Activated CD4-positive, alpha-beta T cell treated with anti-CD3 and anti-CD28 coated beads, Interleukin-2, amount 10 ng/mL, durations not matched to agents 7 days and 5 days (primary cell): ENCODE results near the gene NF2. TPM values are rescaled to one million over a fixed set of nuclear protein-coding genes. Genes with fewer than 3 reads are reported as not detected.

ENCODE experiments used
- CTCF ChIA-PET: fragments of 350-600 bp; sonication (Branson Sonifier 250); formaldehyde crosslinking; loops from one replicate; lab custom pipeline; 2021; ENCODE audit warnings: antibody characterized with exemption; lab: Charles Lee
- POLR2A ChIA-PET: fragments of 350-600 bp; sonication (Branson Sonifier 250); formaldehyde crosslinking; loops from one replicate; lab custom pipeline; 2021; ENCODE audit warnings: antibody characterized with exemption; lab: Charles Lee
- DNase-seq: peaks from one replicate; pipeline ENCODE4 v3.0.0-alpha.2; 2020
- H3K27ac Mint-ChIP-seq: one replicate; pipeline ENCODE4 v1.8.0; 2021; ENCODE audit warnings: mild to moderate bottlenecking, moderate library complexity, mixed read lengths
- H3K27me3 Mint-ChIP-seq: one replicate; pipeline ENCODE4 v1.8.0; 2021; ENCODE audit warnings: mixed read lengths
- H3K36me3 Mint-ChIP-seq: one replicate; pipeline ENCODE4 v1.8.0; 2021; ENCODE audit warnings: low read depth, mixed read lengths
- H3K4me1 Mint-ChIP-seq: one replicate; pipeline ENCODE4 v1.8.0; 2021; ENCODE audit warnings: mixed read lengths
- H3K4me3 Mint-ChIP-seq: one replicate; pipeline ENCODE4 v1.8.0; 2021; ENCODE audit warnings: mild to moderate bottlenecking, moderate library complexity, mixed read lengths
- H3K9me3 Mint-ChIP-seq: one replicate; pipeline ENCODE4 v1.8.0; 2021; ENCODE audit warnings: mixed read lengths
- total RNA-seq, 2 experiments: library from RNA; stranded (reverse); gene quantifications; one replicate each; pipeline ENCODE4 v1.2.3, GENCODE V29; 2021

Gene NF2
- total RNA-seq, 2 experiments from 2014 or later, result 56.7 to 57.2 TPM

DNA sequence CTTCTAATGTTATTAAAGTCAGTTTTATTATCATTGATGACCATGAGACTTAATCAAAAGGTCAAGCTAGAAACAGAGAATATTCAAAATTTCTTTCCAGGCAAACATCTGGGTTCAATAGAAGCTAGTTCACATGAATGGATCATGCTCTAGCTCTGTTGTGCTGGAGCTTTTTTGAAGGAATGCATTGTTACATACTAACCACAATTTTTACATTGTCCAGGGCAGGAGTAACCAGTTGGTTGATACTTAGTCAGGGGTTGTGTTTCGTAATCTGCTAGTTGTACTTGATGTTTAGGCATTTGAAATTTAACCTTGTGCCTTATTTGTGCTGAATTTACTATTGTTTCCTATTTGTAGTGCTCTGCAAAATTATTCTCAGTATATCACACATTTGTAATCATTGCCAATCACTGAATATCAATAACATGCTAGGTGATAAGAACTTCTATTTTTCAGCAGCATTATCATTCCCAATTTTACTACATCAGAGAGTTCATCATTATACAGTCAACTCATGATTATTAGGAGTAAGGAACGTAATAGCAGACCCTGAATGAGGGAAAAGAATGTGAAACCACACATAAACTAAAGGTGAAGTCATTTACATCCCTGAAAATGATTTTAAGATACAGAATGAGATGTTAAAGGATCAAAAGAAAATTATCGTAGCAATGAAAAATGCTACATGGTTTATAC lies 23.2 kb downstream of the NF2 start:
- no peaks in the 10 kb centered on the region for H3K27me3 Mint-ChIP-seq
- no peak overlapping the region for H3K27ac Mint-ChIP-seq
- CTCF ChIA-PET, result interaction anchor here (0.6 to 2.1 kb wide), 3 partner anchors 12 to 60 kb away, joined by 3 to 5 read pairs (median 3); no protein-coding TSS in a partner anchor
- H3K9me3 Mint-ChIP-seq, result no peaks in the 10 kb centered on the region
- no peaks in the 10 kb centered on the region for H3K36me3 Mint-ChIP-seq
- peaks cover 57% of the 10 kb centered on the region for H3K4me1 Mint-ChIP-seq
- DNase-seq, result no peak
- POLR2A ChIA-PET, result no interaction called here
- no peak overlapping the region for H3K4me3 Mint-ChIP-seq

DNA sequence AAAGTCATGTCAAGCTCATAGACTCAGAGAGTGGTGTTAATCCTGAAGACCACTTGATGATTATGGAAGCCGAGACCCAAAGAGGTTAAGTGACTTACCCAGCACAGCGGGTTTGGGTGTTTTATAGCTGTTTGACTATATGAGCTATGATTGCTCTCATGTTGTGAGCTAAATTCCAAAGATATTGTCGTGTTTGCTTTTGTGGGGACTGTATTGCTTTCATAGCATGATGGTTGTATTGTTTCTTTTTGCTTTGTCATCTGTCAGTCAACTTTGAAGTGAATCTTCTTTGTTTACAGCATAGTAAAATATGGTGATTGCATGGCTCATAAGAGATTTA lies 23.7 kb downstream of the NF2 start:
- no peak for DNase-seq
- POLR2A ChIA-PET, result no interaction called here
- Mint-ChIP-seq H3K9me3 (no peaks in the 10 kb centered on the region), H3K36me3 (no peaks in the 10 kb centered on the region), H3K27ac (no peak overlapping the region), H3K4me1 (peaks cover 52% of the 10 kb centered on the region), H3K4me3 (no peak overlapping the region), H3K27me3 (no peaks in the 10 kb centered on the region)
- CTCF ChIA-PET, result no interaction called here

DNA sequence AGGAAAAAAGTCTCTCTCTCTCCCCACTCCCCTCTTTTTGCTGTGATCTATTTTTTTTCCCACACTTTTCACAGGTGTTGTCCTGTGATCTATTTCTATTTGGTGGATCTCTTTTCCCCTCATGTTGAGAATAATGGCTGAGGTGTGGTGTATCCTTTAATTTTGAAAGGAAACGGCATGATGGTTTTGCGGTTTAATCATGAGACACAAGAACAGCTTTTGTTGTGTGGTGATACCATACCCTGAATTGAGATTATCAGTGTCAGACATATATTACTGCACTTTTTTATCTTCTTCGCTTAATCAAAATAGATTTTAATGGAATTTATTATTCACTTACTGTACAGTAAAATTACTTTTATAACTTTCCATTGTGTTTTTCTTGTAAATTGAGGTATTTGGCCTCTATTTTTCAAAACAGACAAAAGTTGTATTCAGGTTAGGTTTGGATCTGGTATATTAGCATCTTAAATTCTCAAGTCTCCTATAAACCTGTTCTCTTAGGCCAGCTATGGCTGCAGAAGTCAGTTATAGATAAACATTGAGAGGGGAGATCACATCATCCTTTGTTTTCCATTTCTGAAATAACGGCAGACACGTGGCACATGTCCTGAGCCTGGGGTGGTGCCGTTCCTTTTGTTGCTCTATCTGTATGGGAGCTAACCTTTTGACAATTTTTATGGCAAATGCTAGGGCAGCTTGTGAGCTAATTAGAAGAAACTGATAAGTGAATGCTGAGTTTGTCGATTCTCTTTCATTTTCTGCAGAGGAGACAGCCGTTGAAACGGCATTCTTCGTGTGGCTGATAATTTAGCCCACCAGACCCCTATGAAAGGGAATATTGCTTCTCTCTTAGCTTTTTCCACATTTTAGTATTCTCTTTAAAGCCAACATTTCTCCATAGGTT lies 25.8 kb downstream of the NF2 start:
- no peak for DNase-seq
- Mint-ChIP-seq H3K9me3 (no peaks in the 10 kb centered on the region), H3K27me3 (no peaks in the 10 kb centered on the region), H3K4me1 (peaks cover 52% of the 10 kb centered on the region), H3K27ac (peak overlapping the region; percentile 54), H3K36me3 (peaks cover 1% of the 10 kb centered on the region), H3K4me3 (no peak overlapping the region)
- ChIA-PET POLR2A (no interaction called here), CTCF (no interaction called here)

DNA sequence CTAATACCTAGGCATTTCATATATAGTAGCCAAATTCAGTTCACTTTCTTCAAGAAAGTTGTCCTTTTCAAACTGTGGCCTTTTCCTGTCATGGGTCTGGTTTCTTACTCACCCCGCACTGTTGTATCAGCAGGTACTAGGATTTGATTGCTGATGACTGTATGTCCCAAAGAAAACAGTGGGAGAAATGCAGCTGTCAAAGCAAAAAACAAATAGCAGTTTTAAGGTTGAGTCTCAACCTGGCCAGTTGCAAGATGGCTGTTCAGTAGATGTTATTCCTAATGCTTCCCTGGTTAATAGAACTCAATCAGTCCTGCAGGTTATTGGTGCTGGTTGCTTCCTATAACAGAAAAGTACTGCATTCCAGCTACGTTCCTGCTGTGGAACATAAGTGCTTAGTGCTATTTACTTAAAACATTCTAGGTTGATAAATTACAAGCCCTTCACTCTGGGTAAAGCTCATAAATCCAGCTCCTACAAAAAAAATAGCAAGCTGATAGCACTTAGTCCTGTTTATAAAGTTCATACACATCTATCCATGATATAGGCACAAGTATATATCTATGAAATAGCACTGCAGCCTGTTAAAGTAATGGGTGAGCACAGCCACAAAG lies 26.6 kb downstream of the NF2 start:
- DNase-seq, result no peak
- ChIA-PET CTCF (no interaction called here), POLR2A (no interaction called here)
- Mint-ChIP-seq H3K4me3 (no peak overlapping the region), H3K9me3 (no peaks in the 10 kb centered on the region), H3K27me3 (no peaks in the 10 kb centered on the region), H3K27ac (no peak overlapping the region), H3K4me1 (peaks cover 44% of the 10 kb centered on the region), H3K36me3 (peaks cover 1% of the 10 kb centered on the region)

DNA sequence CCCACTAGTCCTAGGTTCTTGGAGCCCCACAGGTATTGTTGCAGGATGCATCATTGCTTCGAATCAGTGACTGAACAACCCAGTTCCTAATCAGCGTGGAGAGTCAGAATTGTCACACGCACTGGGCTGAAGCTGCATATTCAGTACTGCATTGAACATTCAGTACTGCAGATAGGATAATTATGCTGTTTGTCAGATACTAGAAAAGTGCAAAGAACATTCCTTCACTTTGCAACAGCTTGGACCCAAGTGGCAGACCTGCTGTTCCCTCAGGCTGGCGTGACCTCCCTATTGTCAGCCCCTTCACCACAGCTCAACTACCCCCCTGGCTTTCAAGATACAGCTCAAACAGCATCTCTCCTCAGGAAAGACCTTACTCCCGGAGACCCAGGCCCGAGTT lies 27.6 kb downstream of the NF2 start:
- POLR2A ChIA-PET, result no interaction called here

DNA sequence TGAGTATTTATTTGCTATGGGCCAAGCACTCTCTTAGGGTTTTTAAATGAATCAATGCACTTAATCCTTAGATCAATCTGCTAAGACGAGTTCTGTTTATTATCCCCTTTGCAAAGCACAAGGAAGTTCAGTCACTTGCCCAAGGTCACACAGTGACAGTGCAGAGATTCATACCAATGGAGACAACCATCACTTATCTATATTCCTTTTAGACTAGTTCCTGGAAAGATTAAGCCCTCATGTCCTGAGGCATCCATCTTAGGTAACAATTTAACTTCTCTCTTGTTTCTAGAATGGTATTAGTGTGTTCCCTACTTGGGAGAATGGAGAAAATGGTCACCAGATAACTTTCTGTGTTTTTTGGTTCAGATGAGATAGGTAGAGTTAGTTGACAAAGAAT lies 28.3 kb downstream of the NF2 start:
- Mint-ChIP-seq H3K4me3 (no peak overlapping the region), H3K27ac (no peak overlapping the region), H3K9me3 (no peaks in the 10 kb centered on the region), H3K36me3 (peaks cover 1% of the 10 kb centered on the region), H3K27me3 (no peaks in the 10 kb centered on the region), H3K4me1 (peaks cover 32% of the 10 kb centered on the region)
- CTCF ChIA-PET, result no interaction called here
- POLR2A ChIA-PET, result no interaction called here
- no peak for DNase-seq

More for the DNA sequence above, 27.6 kb downstream of the NF2 start:
- CTCF ChIA-PET, result interaction anchor here (0.6 kb wide), 1 partner anchor 115 kb away, joined by 3 read pairs; no protein-coding TSS in a partner anchor
- no peaks in the 10 kb centered on the region for H3K27me3 Mint-ChIP-seq
- no peak overlapping the region for H3K4me3 Mint-ChIP-seq
- H3K36me3 Mint-ChIP-seq, result peaks cover 1% of the 10 kb centered on the region
- peaks cover 37% of the 10 kb centered on the region for H3K4me1 Mint-ChIP-seq
- H3K27ac Mint-ChIP-seq, result no peak overlapping the region
- no peaks in the 10 kb centered on the region for H3K9me3 Mint-ChIP-seq
- no peak for DNase-seq

DNA sequence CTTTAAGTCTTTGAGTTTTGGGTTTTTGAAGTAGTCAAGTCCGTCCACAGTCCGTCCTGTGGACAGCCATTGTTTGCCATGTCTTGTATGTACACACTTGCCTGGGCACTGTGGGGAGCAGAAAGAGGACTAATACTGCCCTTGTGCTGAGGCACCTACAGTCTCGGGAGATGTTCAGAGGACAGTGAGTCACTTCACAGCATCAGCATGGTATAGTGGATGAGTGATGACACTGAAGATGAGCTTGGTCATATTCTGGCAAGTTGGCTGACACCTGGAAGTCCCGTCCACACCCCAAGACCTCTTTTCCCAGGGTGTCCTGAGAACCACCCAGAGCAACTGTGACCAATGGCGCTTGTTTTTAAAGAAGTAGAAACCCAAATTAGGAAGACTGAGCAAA lies 29.2 kb downstream of the NF2 start:
- Mint-ChIP-seq H3K27me3 (no peaks in the 10 kb centered on the region), H3K27ac (no peak overlapping the region), H3K9me3 (no peaks in the 10 kb centered on the region), H3K4me3 (no peak overlapping the region), H3K4me1 (peaks cover 30% of the 10 kb centered on the region), H3K36me3 (peaks cover 5% of the 10 kb centered on the region)
- POLR2A ChIA-PET, result no interaction called here
- CTCF ChIA-PET, result no interaction called here
- DNase-seq, result no peak

GRCh38 chr22:29633514-29634312 lies 30.3 kb downstream of the NF2 start:
- POLR2A ChIA-PET, result no interaction called here
- CTCF ChIA-PET, result no interaction called here
- H3K4me1 Mint-ChIP-seq, result peaks cover 27% of the 10 kb centered on the region
- H3K36me3 Mint-ChIP-seq, result peaks cover 8% of the 10 kb centered on the region
- H3K4me3 Mint-ChIP-seq, result no peak overlapping the region
- no peaks in the 10 kb centered on the region for H3K9me3 Mint-ChIP-seq
- no peak for DNase-seq
- peak overlapping the region; percentile 46 for H3K27ac Mint-ChIP-seq
- no peaks in the 10 kb centered on the region for H3K27me3 Mint-ChIP-seq

DNA sequence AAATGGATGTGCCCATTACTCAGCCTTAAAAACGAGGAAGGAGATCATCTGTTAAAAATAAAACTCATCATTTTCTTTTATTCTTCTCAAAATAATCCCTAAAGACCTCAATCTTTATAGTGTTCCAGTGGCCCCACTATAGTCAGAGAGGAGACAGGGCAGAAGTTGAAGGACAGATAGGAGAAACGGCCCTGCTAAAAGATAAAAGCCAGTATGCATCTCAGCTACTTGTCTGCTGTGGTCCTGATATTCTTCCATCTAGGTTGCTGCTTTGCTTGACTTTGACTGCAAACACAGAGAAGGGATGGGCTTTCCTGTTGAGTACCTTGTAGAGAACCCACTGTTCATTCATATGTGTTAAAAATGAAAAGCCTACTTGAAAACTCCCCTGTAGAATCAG lies 31.4 kb downstream of the NF2 start:
- ChIA-PET POLR2A (no interaction called here), CTCF (interaction anchor here (0.6 to 1.4 kb wide), 2 partner anchors 30 to 370 kb away, joined by 4 read pairs; no protein-coding TSS in a partner anchor)
- H3K4me3 Mint-ChIP-seq, result no peak overlapping the region
- no peaks in the 10 kb centered on the region for H3K9me3 Mint-ChIP-seq
- DNase-seq, result no peak
- peaks cover 16% of the 10 kb centered on the region for H3K36me3 Mint-ChIP-seq
- H3K27ac Mint-ChIP-seq, result no peak overlapping the region
- peaks cover 27% of the 10 kb centered on the region for H3K4me1 Mint-ChIP-seq
- no peaks in the 10 kb centered on the region for H3K27me3 Mint-ChIP-seq

GRCh38 chr22:29635734-29636357 lies 32.4 kb downstream of the NF2 start:
- H3K27me3 Mint-ChIP-seq, result no peaks in the 10 kb centered on the region
- ChIA-PET CTCF (interaction anchor here (0.6 to 1.6 kb wide), 7 partner anchors 10 to 453 kb away, joined by 3 to 6 read pairs (median 4); no protein-coding TSS in a partner anchor), POLR2A (interaction anchor here (0.6 kb wide), 1 partner anchor 32 kb away, joined by 3 read pairs; no protein-coding TSS in a partner anchor)
- H3K4me1 Mint-ChIP-seq, result peaks cover 27% of the 10 kb centered on the region
- no peak overlapping the region for H3K27ac Mint-ChIP-seq
- peaks cover 20% of the 10 kb centered on the region for H3K36me3 Mint-ChIP-seq
- DNase-seq, result no peak
- H3K4me3 Mint-ChIP-seq, result no peak overlapping the region
- H3K9me3 Mint-ChIP-seq, result no peaks in the 10 kb centered on the region

DNA sequence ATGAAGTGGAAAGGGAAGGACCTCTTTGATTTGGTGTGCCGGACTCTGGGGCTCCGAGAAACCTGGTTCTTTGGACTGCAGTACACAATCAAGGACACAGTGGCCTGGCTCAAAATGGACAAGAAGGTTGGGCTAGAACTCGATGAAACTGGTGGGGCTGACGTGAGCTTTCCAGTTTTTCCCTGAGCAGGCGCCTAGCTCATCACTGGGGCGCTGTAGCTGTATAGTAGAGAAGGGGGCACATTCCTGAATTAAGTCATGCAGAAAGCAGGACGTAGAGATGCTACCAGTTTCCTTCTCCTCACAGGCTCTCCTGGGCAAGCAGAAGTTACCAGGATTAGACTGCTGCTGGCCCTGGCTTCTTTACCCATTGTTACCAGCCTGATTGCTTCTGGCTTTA lies 33.3 kb downstream of the NF2 start:
- POLR2A ChIA-PET, result no interaction called here
- CTCF ChIA-PET, result interaction anchor here (0.6 to 1.6 kb wide), 5 partner anchors 11 to 452 kb away, joined by 3 to 6 read pairs (median 5); no protein-coding TSS in a partner anchor
- no peaks in the 10 kb centered on the region for H3K9me3 Mint-ChIP-seq
- H3K27ac Mint-ChIP-seq, result no peak overlapping the region
- no peaks in the 10 kb centered on the region for H3K27me3 Mint-ChIP-seq
- no peak for DNase-seq
- no peak overlapping the region for H3K4me3 Mint-ChIP-seq
- peaks cover 35% of the 10 kb centered on the region for H3K4me1 Mint-ChIP-seq
- peaks cover 20% of the 10 kb centered on the region for H3K36me3 Mint-ChIP-seq

DNA sequence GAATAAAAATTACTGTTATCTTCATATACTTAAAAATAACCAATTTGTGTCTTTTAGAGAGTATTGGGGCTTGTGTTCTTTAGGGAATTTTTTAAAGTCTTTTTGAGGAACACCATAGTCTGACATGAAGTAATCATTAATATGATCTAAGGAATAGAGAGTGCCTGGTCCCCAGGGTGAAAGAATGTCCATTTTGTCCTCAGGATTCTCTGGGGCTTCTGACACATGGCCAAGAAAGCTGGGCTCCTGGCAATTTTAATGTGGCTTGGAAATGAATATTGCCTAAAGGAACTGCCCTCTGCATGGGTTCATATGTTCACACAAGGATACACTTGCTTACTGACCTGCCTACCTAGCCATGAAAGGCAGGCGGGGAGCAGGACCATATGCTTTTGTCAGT lies 33.7 kb downstream of the NF2 start:
- CTCF ChIA-PET, result interaction anchor here (1.0 kb wide), 1 partner anchor 452 kb away, joined by 3 read pairs; no protein-coding TSS in a partner anchor
- DNase-seq, result no peak
- Mint-ChIP-seq H3K36me3 (peaks cover 20% of the 10 kb centered on the region), H3K27ac (no peak overlapping the region), H3K9me3 (no peaks in the 10 kb centered on the region), H3K4me3 (no peak overlapping the region), H3K27me3 (no peaks in the 10 kb centered on the region), H3K4me1 (peaks cover 39% of the 10 kb centered on the region)
- POLR2A ChIA-PET, result no interaction called here
